OCI-LY3 (cell line): ENCODE measurements around the gene RASEF.

Experiments used
- H2AFZ ChIP-seq: fragments of 200-600, 300-600 bp; shearing (Covaris generic); 2 replicates; pipeline ENCODE4 v1.6.0; 2014; ENCODE audit warnings: antibody characterized with exemption, low read depth, low read length
- H3K27ac ChIP-seq: fragments of 200-600, 300-600 bp; sonication (generic); 2 replicates; pipeline ENCODE4 v1.5.1; 2014; ENCODE audit warnings: mild to moderate bottlenecking, low read length, moderate library complexity, mixed read lengths
- H3K27me3 ChIP-seq: fragments of 200-600, 300-600 bp; sonication (generic); 2 replicates; pipeline ENCODE4 v1.6.1; 2014; ENCODE audit warnings: low read depth, low read length, mixed read lengths
- H3K36me3 ChIP-seq: fragments of 200-600, 300-600 bp; sonication (generic); replicated peaks from 2 replicates; pipeline ENCODE3; 2014; ENCODE audit warnings: low read depth, low read length, mixed read lengths
- H3K4me1 ChIP-seq: fragments of 300-600, 200-600 bp; sonication (generic); 2 replicates; pipeline ENCODE4 v1.6.1; 2014; ENCODE audit warnings: low read length, mixed read lengths
- H3K4me2 ChIP-seq: fragments of 200-600, 300-600 bp; sonication (generic); 2 replicates; pipeline ENCODE4 v1.6.1; 2014; ENCODE audit warnings: low read length, mixed read lengths
- H3K4me3 ChIP-seq: fragments of 300-600, 200-600 bp; sonication (generic); 2 replicates; pipeline ENCODE4 v1.5.1; 2014; ENCODE audit warnings: antibody characterized with exemption, mild to moderate bottlenecking, low read length, moderate library complexity
- H3K79me2 ChIP-seq: fragments of 300-600, 200-600 bp; shearing (Covaris generic); 2 replicates; pipeline ENCODE4 v1.6.1; 2014; ENCODE audit warnings: mild to moderate bottlenecking, low read length, mixed read lengths
- H3K9ac ChIP-seq: fragments of 300-600, 200-600 bp; shearing (Covaris generic); 2 replicates; pipeline ENCODE4 v1.6.0; 2014; ENCODE audit warnings: mild to moderate bottlenecking, low read length, moderate library complexity
- H3K9me3 ChIP-seq: fragments of 200-600, 300-600 bp; shearing (Covaris generic); 2 replicates; pipeline ENCODE4 v1.6.1; 2014; ENCODE audit warnings: low read length, mixed read lengths; ENCODE audit not compliant: insufficient read depth
- H4K20me1 ChIP-seq: fragments of 200-600, 300-600 bp; sonication (generic); 2 replicates; pipeline ENCODE4 v1.6.1; 2016; ENCODE audit warnings: low read length, mixed read lengths; ENCODE audit not compliant: insufficient read depth
- CTCF ChIP-seq: fragments of 200-600, 300-600 bp; sonication (generic); IDR thresholded peaks from 2 replicates; pipeline ENCODE4 v1.5.1; 2014; ENCODE audit warnings: antibody characterized with exemption, low read length, low read depth
- EZH2phosphoT487 ChIP-seq: fragments of 200-600 bp; shearing (Covaris generic); IDR thresholded peaks from 2 replicates; pipeline ENCODE4 v1.6.1; 2018; ENCODE audit warnings: antibody characterized with exemption, mixed run types, low read depth

The RASEF gene

GRCh38 chr9:83062651-83063527 lies at the start of gene RASEF:
Gene RASEF, minus strand, starts transcription at chr9:83063142. Its CDS starts 275 bp downstream, at chr9:83062867.
- Histone ChIP-seq H3K4me1 (no peaks in the 10 kb centered on the region), H3K27ac (no peak within 1 kb of the TSS), H3K9me3 (no peaks in the 10 kb centered on the region), H3K36me3 (no peaks in the 10 kb centered on the region), H3K4me3 (no peak within 1 kb of the TSS), H2AFZ (no peak within 1 kb of the TSS), H3K79me2 (no peaks in the 10 kb centered on the region), H3K4me2 (no peak within 1 kb of the TSS), H4K20me1 (no peaks in the 10 kb centered on the region), H3K9ac (no peak within 1 kb of the TSS), H3K27me3 (no peaks in the 10 kb centered on the region)
- TF ChIP-seq CTCF (no peak), EZH2phosphoT487 (no peak)

GRCh38 chr9:83111169-83111568 lies 48.2 kb upstream of the RASEF start:
- H3K9ac ChIP-seq, result no peak overlapping the region
- H3K9me3 ChIP-seq, result no peaks in the 10 kb centered on the region
- H2AFZ ChIP-seq, result no peak overlapping the region
- H3K4me3 ChIP-seq, result no peak overlapping the region
- no peak overlapping the region for H3K27ac ChIP-seq
- no peak for TF ChIP-seq EZH2phosphoT487
- TF ChIP-seq CTCF, result no peak
- H4K20me1 ChIP-seq, result no peaks in the 10 kb centered on the region
- H3K4me2 ChIP-seq, result no peak overlapping the region
- H3K4me1 ChIP-seq, result no peaks in the 10 kb centered on the region
- no peaks in the 10 kb centered on the region for H3K27me3 ChIP-seq
- no peaks in the 10 kb centered on the region for H3K36me3 ChIP-seq
- no peaks in the 10 kb centered on the region for H3K79me2 ChIP-seq

GRCh38 chr9:83109296-83109695 lies 46.4 kb upstream of the RASEF start:
- Histone ChIP-seq H3K4me2 (no peak overlapping the region), H3K79me2 (no peaks in the 10 kb centered on the region), H3K4me1 (no peaks in the 10 kb centered on the region), H3K27ac (no peak overlapping the region), H3K9me3 (no peaks in the 10 kb centered on the region), H3K27me3 (no peaks in the 10 kb centered on the region), H3K36me3 (no peaks in the 10 kb centered on the region), H4K20me1 (no peaks in the 10 kb centered on the region), H3K9ac (no peak overlapping the region), H2AFZ (no peak overlapping the region), H3K4me3 (no peak overlapping the region)
- no peak for TF ChIP-seq CTCF

GRCh38 chr9:83108208-83108607 lies 45.3 kb upstream of the RASEF start:
- Histone ChIP-seq H3K9ac (no peak overlapping the region), H3K4me2 (no peak overlapping the region), H3K9me3 (no peaks in the 10 kb centered on the region), H3K79me2 (no peaks in the 10 kb centered on the region), H3K27me3 (no peaks in the 10 kb centered on the region), H3K4me1 (no peaks in the 10 kb centered on the region), H3K36me3 (no peaks in the 10 kb centered on the region), H4K20me1 (no peaks in the 10 kb centered on the region), H3K27ac (no peak overlapping the region), H3K4me3 (no peak overlapping the region), H2AFZ (no peak overlapping the region)
- TF ChIP-seq CTCF (no peak), EZH2phosphoT487 (no peak)
